Measurements from ENCODE around the gene BEX4. TPM values are rescaled to one million over a fixed set of nuclear protein-coding genes. Genes with fewer than 3 reads are reported as not detected.

The BEX4 gene
- total RNA-seq, 1 donor from 2014 or later: 24.9 TPM

GRCh38 chrX:103240155-103240554 is 25.2 kb downstream of the BEX4 start:
- no peak for DNase-seq

DNA sequence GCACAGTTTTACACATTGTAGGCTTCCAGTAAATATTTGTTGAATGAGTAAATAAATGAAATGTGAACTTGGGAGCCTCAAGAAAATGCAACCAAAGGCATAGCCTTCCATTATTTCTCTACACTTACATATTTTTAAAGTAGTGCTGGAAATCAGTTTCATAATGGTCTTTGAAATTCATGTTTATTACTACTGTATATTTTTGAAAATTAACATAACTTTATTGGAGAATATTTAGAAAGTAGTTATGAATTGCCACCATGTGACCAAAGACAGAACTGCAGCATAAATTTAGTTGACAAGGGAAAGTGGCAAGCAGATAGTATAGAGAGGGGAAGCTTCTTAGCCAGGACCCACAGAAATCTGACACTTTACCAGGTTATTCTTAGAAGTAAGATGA is 33.6 kb downstream of the BEX4 start:
- peak; percentile 29 for DNase-seq

- DNase-seq: no peak
Observed at GRCh38 chrX:103249805-103250204, 34.9 kb downstream of the BEX4 start.

DNA sequence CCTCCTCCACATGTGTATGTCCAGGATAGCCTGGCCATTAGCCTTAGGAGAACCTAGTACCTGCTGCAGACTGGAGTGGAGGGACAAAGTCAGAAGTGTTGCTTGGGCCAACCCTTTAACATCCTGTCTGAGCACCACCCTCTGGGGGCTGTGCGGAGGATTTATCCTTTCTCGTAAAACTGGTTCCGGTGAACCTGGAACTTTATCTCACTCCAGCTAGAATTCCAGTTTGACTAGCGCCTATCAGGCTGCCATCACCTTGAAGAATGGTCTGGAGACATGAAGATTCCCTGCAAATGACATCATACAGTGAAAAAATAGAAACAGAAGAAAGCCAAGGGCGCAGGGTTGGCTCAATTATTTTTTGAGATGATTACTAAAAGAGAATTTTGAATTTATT is 36.1 kb downstream of the BEX4 start:
- DNase-seq: peak; percentile 11

DNA sequence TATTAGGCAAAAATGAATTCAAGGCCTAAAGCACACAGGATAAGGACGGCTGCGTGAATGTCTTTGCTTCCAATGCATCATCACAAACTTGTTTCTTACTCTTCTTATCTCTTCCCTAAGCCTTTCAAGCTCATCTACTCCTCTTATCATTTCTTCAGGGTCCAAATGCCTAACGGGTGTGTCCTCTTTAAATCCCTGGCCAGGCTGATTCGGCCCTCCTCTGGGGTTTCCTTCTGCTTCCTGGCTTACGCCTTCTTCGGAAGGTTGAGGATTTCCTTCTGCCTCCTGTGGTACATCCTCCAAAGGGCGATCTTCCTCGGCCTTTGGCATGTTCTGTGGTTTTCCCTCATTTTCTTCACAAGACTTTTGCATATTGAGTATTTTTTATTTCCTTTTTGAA is 38.7 kb downstream of the BEX4 start:
- DNase-seq: peak; percentile 9

DNA sequence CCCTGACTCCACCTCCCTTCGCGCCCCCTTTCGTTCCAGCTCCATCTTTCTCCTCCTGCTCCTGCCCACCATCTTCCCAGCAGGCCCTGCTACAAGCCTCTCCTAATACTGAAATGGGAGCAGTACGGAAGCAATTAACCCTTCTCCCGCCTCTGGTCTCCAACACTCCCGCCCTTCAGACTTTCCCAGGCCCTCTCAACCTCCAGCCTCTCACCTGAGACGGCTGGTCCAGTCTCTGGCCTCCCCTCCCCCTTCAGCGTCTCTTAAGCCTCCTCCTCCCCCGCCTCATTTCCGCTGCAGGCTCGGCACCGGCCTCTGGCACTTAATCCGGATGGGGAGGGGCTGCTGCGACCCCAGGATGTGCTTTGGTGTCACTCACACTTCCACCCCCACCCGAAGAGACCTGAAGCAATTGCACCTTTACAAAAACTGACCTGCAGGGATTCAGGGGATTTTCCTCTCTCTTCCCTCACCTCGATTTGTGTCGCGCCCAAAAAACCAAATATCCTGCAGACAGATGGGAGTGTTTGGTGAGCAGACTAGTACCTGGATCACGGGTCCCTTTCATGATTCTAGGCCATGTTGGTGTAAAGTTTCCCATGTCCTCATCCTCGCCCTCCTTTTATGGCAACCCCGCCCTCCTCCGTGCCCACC is 39.4 kb downstream of the BEX4 start:
- peak; percentile 79 for DNase-seq

DNA sequence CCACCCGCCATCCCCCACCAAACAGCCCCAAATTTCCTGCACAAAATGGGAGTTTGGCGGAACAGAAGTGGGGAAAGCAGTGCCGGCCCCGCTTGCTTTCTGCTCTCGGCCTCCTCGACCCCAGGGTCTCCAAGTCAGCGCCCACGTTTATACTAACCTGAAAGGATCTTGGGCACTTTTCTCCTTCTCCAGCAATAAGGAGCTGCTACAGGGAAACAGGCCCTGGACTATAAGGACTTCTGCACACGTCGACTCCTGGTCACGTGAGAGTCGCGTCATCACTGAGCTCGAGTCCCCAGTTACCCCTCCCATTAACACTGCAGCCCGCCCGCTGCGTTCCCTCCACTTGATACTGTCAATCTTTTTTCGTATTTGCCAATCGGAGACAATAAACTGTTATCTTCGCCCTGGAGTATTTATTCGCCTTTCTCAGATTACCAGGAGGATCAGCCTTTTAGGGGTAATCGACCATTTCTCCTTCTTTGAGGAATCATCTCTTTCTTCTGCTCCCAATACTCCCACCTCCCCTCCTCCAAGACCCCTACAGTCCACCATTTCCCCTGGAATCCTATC is 40.1 kb downstream of the BEX4 start, which contains the start of gene TCEAL8:
Gene TCEAL8 (minus strand): TSS at position 235 of the 573 bp plus-strand sequence. CDS start 1,176 bp downstream, outside the sequence.
- DNase-seq: peak; percentile 94

- DNase-seq: no peak
Observed at GRCh38 chrX:103256651-103257050, 41.7 kb downstream of the BEX4 start.

GRCh38 chrX:103258275-103258674 is 43.4 kb downstream of the BEX4 start:
- no peak for DNase-seq

Other genes starting within 250 kb of the BEX4 start
- gene BEX1, start 150.9 kb upstream of the BEX4 start, total RNA-seq: 0.51 TPM
- not detected for gene NXF3, start 122.0 kb upstream of the BEX4 start, total RNA-seq
- gene TCEAL8, start 40.0 kb downstream of the BEX4 start, total RNA-seq: 133 TPM
- gene TCEAL5, start 61.6 kb downstream of the BEX4 start, total RNA-seq: 0.82 TPM
- gene BEX2, start 95.9 kb downstream of the BEX4 start, total RNA-seq: 35.9 TPM
- gene TCEAL7, start 115.1 kb downstream of the BEX4 start, total RNA-seq: 292 TPM
- 97.0 TPM for gene TCEAL9, start 141.4 kb downstream of the BEX4 start, total RNA-seq
- gene BEX3, start 161.4 kb downstream of the BEX4 start, total RNA-seq: 146 TPM

Data from tongue (tissue), 2 donors.